Measurements from ENCODE around the gene CPA2.

Gene CPA2

GRCh38 chr7:130279906-130280305 is 13.2 kb downstream of the CPA2 start:
- no peak for DNase-seq (ENCODE audit: low spot score)

GRCh38 chr7:130281260-130281659 is 14.6 kb downstream of the CPA2 start:
- DNase-seq (ENCODE audit: low spot score), result no peak

GRCh38 chr7:130286881-130287280 is 20.2 kb downstream of the CPA2 start:
- no peak for DNase-seq (ENCODE audit: low spot score)

- DNase-seq (ENCODE audit: low spot score), result no peak
Measured at GRCh38 chr7:130288168-130288567, 21.5 kb downstream of the CPA2 start.

- no peak for DNase-seq (ENCODE audit: low spot score)
Measured at GRCh38 chr7:130288829-130289228, 22.2 kb downstream of the CPA2 start.

- no peak for DNase-seq (ENCODE audit: low spot score)
Measured at GRCh38 chr7:130289478-130289877, 22.8 kb downstream of the CPA2 start.

GRCh38 chr7:130290745-130291144 is 24.1 kb downstream of the CPA2 start:
- DNase-seq (ENCODE audit: low spot score), result no peak

- no peak for DNase-seq (ENCODE audit: low spot score)
Measured at GRCh38 chr7:130292682-130293257, 26.1 kb downstream of the CPA2 start, which contains the start of gene CPA4. Gene CPA4, plus strand, starts transcription at chr7:130293161. Its CDS starts 20 bp downstream, at chr7:130293181.

GRCh38 chr7:130293521-130293920 is 26.9 kb downstream of the CPA2 start:
- no peak for DNase-seq (ENCODE audit: low spot score)

- no peak for DNase-seq (ENCODE audit: low spot score)
Measured at GRCh38 chr7:130294314-130294713, 27.7 kb downstream of the CPA2 start.

- DNase-seq (ENCODE audit: low spot score), result no peak
Measured at GRCh38 chr7:130296221-130296951, 29.7 kb downstream of the CPA2 start.

- DNase-seq (ENCODE audit: low spot score), result no peak
Measured at GRCh38 chr7:130297628-130298543, 31.2 kb downstream of the CPA2 start.

GRCh38 chr7:130298544-130299326 is 32.1 kb downstream of the CPA2 start:
- no peak for DNase-seq (ENCODE audit: low spot score)

GRCh38 chr7:130299866-130300265 is 33.2 kb downstream of the CPA2 start:
- no peak for DNase-seq (ENCODE audit: low spot score)

GRCh38 chr7:130301501-130302020 is 34.9 kb downstream of the CPA2 start:
- no peak for DNase-seq (ENCODE audit: low spot score)

GRCh38 chr7:130302649-130303048 is 36.0 kb downstream of the CPA2 start:
- no peak for DNase-seq (ENCODE audit: low spot score)

GRCh38 chr7:130303127-130303526 is 36.5 kb downstream of the CPA2 start:
- DNase-seq (ENCODE audit: low spot score), result no peak

- DNase-seq (ENCODE audit: low spot score), result no peak
Measured at GRCh38 chr7:130303551-130303950, 36.9 kb downstream of the CPA2 start.

- DNase-seq (ENCODE audit: low spot score), result no peak
Measured at GRCh38 chr7:130303982-130304381, 37.3 kb downstream of the CPA2 start.

GRCh38 chr7:130304878-130305277 is 38.2 kb downstream of the CPA2 start:
- DNase-seq (ENCODE audit: low spot score), result no peak

GRCh38 chr7:130305433-130306042 is 38.9 kb downstream of the CPA2 start:
- no peak for DNase-seq (ENCODE audit: low spot score)
